ENCODE results near the gene PLAGL1.
"Not testable (repeated sequence)": the region's sequence is repeated elsewhere in the genome, so short reads cannot be mapped to it uniquely, and the experiment has no call there.

PLAGL1 gene

GRCh38 chr6:144008120-144008811 lies at the start of gene PLAGL1:
PLAGL1 (minus strand) TSS chr6:144008259; CDS start chr6:143948136, 60,123 bp downstream.
- DNase-seq: peak; percentile 36

GRCh38 chr6:144055121-144055931 lies 47.3 kb upstream of the PLAGL1 start:
- no peak for DNase-seq

GRCh38 chr6:144053601-144054000 lies 45.5 kb upstream of the PLAGL1 start:
- no peak for DNase-seq

- no peak for DNase-seq
Observed at GRCh38 chr6:144052488-144052887, 44.4 kb upstream of the PLAGL1 start.

- no peak for DNase-seq
Observed at GRCh38 chr6:144049386-144049785, 41.3 kb upstream of the PLAGL1 start.

- no peak for DNase-seq
Observed at GRCh38 chr6:144047688-144048087, 39.6 kb upstream of the PLAGL1 start.

- DNase-seq: not testable (repeated sequence)
Observed at GRCh38 chr6:144046672-144047071, 38.6 kb upstream of the PLAGL1 start.

- not testable (repeated sequence) for DNase-seq
Observed at GRCh38 chr6:144044989-144045388, 36.9 kb upstream of the PLAGL1 start.

- DNase-seq: no peak
Observed at GRCh38 chr6:144036835-144037195, 28.8 kb upstream of the PLAGL1 start.

GRCh38 chr6:144036064-144036834 lies 28.2 kb upstream of the PLAGL1 start:
- DNase-seq: no peak

- DNase-seq: no peak
Observed at GRCh38 chr6:144035416-144035815, 27.4 kb upstream of the PLAGL1 start.

- DNase-seq: no peak
Observed at GRCh38 chr6:144033816-144034735, 26.0 kb upstream of the PLAGL1 start.

GRCh38 chr6:144029452-144029851 lies 21.4 kb upstream of the PLAGL1 start:
- DNase-seq: no peak

GRCh38 chr6:144027932-144028587 lies 20.0 kb upstream of the PLAGL1 start:
- DNase-seq: no peak

GRCh38 chr6:144023216-144023615 lies 15.2 kb upstream of the PLAGL1 start:
- DNase-seq: no peak

- no peak for DNase-seq
Observed at GRCh38 chr6:144019929-144020328, 11.9 kb upstream of the PLAGL1 start.

GRCh38 chr6:144017166-144018094 lies 9.4 kb upstream of the PLAGL1 start:
- DNase-seq: no peak

- DNase-seq: peak; percentile 71
Observed at GRCh38 chr6:144013486-144013909, 5.4 kb upstream of the PLAGL1 start.

GRCh38 chr6:144012534-144012933 lies 4.5 kb upstream of the PLAGL1 start:
- DNase-seq: no peak

GRCh38 chr6:144009628-144010027 lies 1.6 kb upstream of the PLAGL1 start:
- not testable (repeated sequence) for DNase-seq

- no peak for DNase-seq
Observed at GRCh38 chr6:144008846-144009245, 787 bp upstream of the PLAGL1 start.
